Airway epithelial cell (primary cell): ENCODE results near the gene BOLA2. TPM values are rescaled to one million over a fixed set of nuclear protein-coding genes. Genes with fewer than 3 reads are reported as not detected.

ENCODE experiments used
- total RNA-seq: library from RNA; depleted of rRNA; stranded (reverse); fragments of >200 nt; gene quantifications from 2 replicates; pipeline ENCODE4 v1.2.3, GENCODE V29; 2015

BOLA2 gene
- total RNA-seq: 18.8 and 20.0 TPM in 2 replicates

DNA sequence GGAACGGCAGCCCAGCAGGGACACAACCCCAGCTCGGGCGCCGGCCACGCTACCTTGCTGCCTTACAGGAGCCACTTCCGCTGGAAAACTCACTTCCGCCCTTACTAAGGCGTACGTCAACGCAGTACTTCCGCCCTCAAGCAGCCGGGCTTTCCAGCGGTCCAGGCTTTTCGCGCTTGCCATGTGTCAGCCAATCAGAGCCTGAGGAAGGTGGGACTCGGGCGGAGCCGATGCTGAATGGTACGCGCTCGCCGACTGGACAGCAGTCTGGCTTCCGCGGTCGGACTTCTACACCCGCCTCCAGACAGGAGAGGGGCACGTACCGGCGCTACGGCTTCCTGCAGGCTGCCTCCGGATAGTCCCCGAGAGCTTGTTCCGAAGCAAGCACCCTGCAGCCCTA lies at the start of gene BOLA2, which contains the start of gene SLX1B:
TSS of gene BOLA2 (minus strand) at position 83 of the 400 bp plus-strand sequence. CDS start 98 bp downstream, outside the sequence.
TSS of gene SLX1B (plus strand) at position 265 of the 400 bp plus-strand sequence.

DNA sequence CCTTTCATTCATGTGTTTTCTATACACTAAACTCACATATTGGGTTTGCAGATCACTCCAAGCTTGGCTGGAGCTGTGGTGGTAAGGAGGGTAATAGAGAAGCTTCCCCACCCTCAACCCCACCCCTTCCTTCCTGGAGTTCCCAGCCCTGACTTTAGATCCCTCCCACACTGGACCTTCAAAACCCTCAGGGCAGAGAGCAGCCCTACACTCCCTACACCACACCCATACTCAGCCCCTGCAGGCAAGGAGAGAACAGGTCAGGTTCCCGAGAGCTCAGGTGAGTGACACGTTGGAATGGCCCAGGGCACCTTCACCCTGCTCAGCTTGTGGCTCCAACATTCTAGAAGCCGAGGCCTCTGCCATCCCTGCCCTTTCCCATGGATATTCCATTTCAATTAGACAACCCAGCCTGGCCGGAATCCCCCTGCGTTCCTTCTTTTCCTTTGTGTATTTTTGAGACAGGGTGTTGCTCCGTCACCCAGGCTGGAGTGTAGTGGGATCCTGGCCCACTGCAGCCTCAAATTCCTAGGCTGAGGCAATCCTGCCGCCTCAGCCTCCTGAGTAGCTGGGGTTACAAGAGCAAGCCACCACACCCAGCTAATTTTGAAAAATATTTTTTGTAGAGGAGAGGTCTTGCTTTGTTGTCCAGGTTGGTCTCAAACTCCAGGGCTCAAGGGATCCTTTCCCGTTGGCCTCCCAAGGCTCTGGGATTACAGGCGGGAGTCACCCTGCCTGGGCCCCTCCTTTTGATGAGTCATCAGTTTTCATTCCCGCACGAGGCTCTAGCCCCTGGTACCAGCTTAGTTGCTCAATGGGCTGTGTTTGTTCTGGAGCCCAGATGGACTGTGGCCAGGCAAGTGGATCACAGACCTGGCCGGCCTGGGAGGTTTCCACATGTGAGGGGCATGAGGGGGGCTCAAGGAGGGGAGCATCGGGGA lies 5.8 kb upstream of the BOLA2 start, which contains the start of gene SULT1A4:
TSS of gene SULT1A4 (plus strand) at position 208 of the 941 bp plus-strand sequence. CDS start 1,473 bp downstream, outside the sequence.

Other genes starting within 250 kb of the BOLA2 start
- gene NPIPB11, start 47.6 kb downstream of the BOLA2 start, total RNA-seq: 0.28 TPM in 2 replicates
- 24.4 and 42.6 TPM in 2 replicates for gene SLX1B, start 182 bp upstream of the BOLA2 start, total RNA-seq
- gene SULT1A4, start 5.6 kb upstream of the BOLA2 start, total RNA-seq: 0.28 and 2.3 TPM in 2 replicates
- 2.2 and 6.5 TPM in 2 replicates for gene NPIPB12, start 52.1 kb upstream of the BOLA2 start, total RNA-seq
- not detected in 2 replicates for gene SPN, start 208.9 kb upstream of the BOLA2 start, total RNA-seq
- 1.2 and 2.7 TPM in 2 replicates for gene QPRT, start 224.8 kb upstream of the BOLA2 start, total RNA-seq